ENCODE measurements around the gene ARF6.

Gene ARF6

DNA sequence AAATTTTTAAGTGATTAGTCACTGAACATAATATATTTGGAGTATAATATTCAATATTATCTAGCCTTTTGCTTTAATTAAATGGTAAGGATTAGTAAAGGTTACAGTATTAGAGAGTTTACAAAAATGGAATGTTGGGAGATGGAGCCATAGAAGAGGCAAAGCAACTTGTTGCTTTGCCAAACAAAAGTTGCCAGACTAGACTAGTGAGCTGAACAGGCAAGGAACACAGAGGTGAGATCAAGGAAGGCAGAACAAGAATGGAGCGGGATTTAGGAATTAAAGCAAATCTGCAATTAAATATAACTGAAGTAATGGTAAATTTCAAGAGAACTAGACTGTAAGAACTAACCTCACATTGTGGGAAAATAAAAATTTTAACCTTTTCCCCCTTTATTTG, 5.1 kb downstream of the ARF6 start:
- TF ChIP-seq HOXD13 (CRISPR knock-in tag; IDR thresholded peaks at IDR 0.05; ENCODE audit: borderline replicate concordance): no peak
- no peak for TF ChIP-seq ZNF488 (tag by site-specific recombination; IDR thresholded peaks at IDR 0.05)
- no peak for TF ChIP-seq ZNF777 (tag by site-specific recombination; IDR thresholded peaks at IDR 0.05; ENCODE audit: borderline replicate concordance)
- no peak for TF ChIP-seq GFI1B (tag by site-specific recombination; IDR thresholded peaks at IDR 0.05)
- TF ChIP-seq ZNF2 (tag by site-specific recombination; IDR thresholded peaks at IDR 0.05): no peak
- peak; percentile 90 for TF ChIP-seq ZBTB17 (tag by site-specific recombination; IDR thresholded peaks at IDR 0.05)
- peak; percentile 65 for TF ChIP-seq ZNF600 (tag by site-specific recombination; IDR thresholded peaks at IDR 0.05)
- TF ChIP-seq ZNF292 (tag by site-specific recombination; IDR thresholded peaks at IDR 0.05; ENCODE audit: borderline replicate concordance, low read depth): no peak
- TF ChIP-seq GLIS2 (tag by site-specific recombination; IDR thresholded peaks at IDR 0.05): no peak
- no peak for TF ChIP-seq ZNF366 (tag by site-specific recombination; conservative IDR thresholded peaks at IDR 0.05)
- TF ChIP-seq SCRT1 (tag by site-specific recombination; IDR thresholded peaks at IDR 0.05; ENCODE audit: borderline replicate concordance): peak; percentile 82
- no peak for TF ChIP-seq ZNF76 (tag by site-specific recombination; IDR thresholded peaks at IDR 0.05; ENCODE audit: borderline replicate concordance, low read depth)
- no peak for TF ChIP-seq ZNF174 (tag by site-specific recombination; IDR thresholded peaks at IDR 0.05)
- TF ChIP-seq ZNF211 (tag by site-specific recombination; IDR thresholded peaks at IDR 0.05; ENCODE audit: low read depth): no peak
- peak; percentile 89 for TF ChIP-seq SCRT2 (tag by site-specific recombination; IDR thresholded peaks at IDR 0.05)
- TF ChIP-seq ZNF398 (tag by site-specific recombination; IDR thresholded peaks at IDR 0.05): no peak
- Histone ChIP-seq H3K36me3 (ENCODE audit: control insufficient read depth in 2 of 2, insufficient read depth in 1 of 2, low read length in 2 of 2) (peaks cover 3 to 27% of the 10 kb centered on the region in 2 experiments; a peak in 2 of 3 replicates), H3K9me3 (ENCODE audit: control insufficient read depth, insufficient read depth, low read depth, low read length) (no peaks in the 10 kb centered on the region), H3K27ac (ENCODE audit: extremely low read depth, low read depth, low read length) (no peak overlapping the region), H3K4me1 (ENCODE audit: control insufficient read depth, insufficient read depth, low read length) (no peaks in the 10 kb centered on the region; the same call in 1 of the 2 replicates), H3K4me3 (ENCODE audit: low read depth, low read length) (no peak overlapping the region)
- ChIA-PET CTCF (interaction anchor here (1.0 to 1.3 kb wide), 2 partner anchors 10 to 206 kb away, joined by 3 to 4 read pairs; no protein-coding TSS in a partner anchor), POLR2A (no interaction called here)

- Histone ChIP-seq H3K36me3 (ENCODE audit: control insufficient read depth in 2 of 2, insufficient read depth in 1 of 2, low read length in 2 of 2) (peaks cover 3 to 27% of the 10 kb centered on the region in 2 experiments; a peak in 2 of 3 replicates), H3K27ac (ENCODE audit: extremely low read depth, low read depth, low read length) (no peak overlapping the region), H3K4me3 (ENCODE audit: low read depth, low read length) (no peak overlapping the region), H3K4me1 (ENCODE audit: control insufficient read depth, insufficient read depth, low read length) (no peaks in the 10 kb centered on the region; the same call in 1 of the 2 replicates), H3K9me3 (ENCODE audit: control insufficient read depth, insufficient read depth, low read depth, low read length) (no peaks in the 10 kb centered on the region)
- POLR2A ChIA-PET: no interaction called here
- CTCF ChIA-PET: interaction anchor here (1.3 kb wide), 1 partner anchor 9 kb away, joined by 3 read pairs; no protein-coding TSS in a partner anchor
- TF ChIP-seq SP3 (tag by site-specific recombination; IDR thresholded peaks at IDR 0.05) (no peak), ZBTB44 (tag by site-specific recombination; IDR thresholded peaks at IDR 0.05) (no peak), TRIM28 (IDR thresholded peaks at IDR 0.05; ENCODE audit: borderline replicate concordance, low read length) (no peak), ZNF280C (tag by site-specific recombination; IDR thresholded peaks at IDR 0.05) (no peak), OVOL3 (tag by site-specific recombination; IDR thresholded peaks at IDR 0.05) (no peak), ZNF510 (tag by site-specific recombination; IDR thresholded peaks at IDR 0.05; ENCODE audit: insufficient replicate concordance) (no peak), OSR2 (tag by site-specific recombination; IDR thresholded peaks at IDR 0.05) (no peak), INSM2 (tag by site-specific recombination; IDR thresholded peaks at IDR 0.05) (no peak), ZNF157 (tag by site-specific recombination; IDR thresholded peaks at IDR 0.05) (no peak), ZNF747 (tag by site-specific recombination; IDR thresholded peaks at IDR 0.05) (no peak), ZNF10 (tag by site-specific recombination; IDR thresholded peaks at IDR 0.05) (no peak), ZNF433 (tag by site-specific recombination; IDR thresholded peaks at IDR 0.05; ENCODE audit: low read depth) (no peak), ZNF48 (tag by site-specific recombination; IDR thresholded peaks at IDR 0.05) (no peak), ZFHX2 (tag by site-specific recombination; conservative IDR thresholded peaks at IDR 0.05) (no peak)
These were observed 5.6 kb downstream of the ARF6 start for GRCh38 chr14:49898485-49898884.
